ENCODE measurements around the gene ACADL.
"Not testable (repeated sequence)": the region's sequence is repeated elsewhere in the genome, so short reads cannot be mapped to it uniquely, and the experiment has no call there.

DNA sequence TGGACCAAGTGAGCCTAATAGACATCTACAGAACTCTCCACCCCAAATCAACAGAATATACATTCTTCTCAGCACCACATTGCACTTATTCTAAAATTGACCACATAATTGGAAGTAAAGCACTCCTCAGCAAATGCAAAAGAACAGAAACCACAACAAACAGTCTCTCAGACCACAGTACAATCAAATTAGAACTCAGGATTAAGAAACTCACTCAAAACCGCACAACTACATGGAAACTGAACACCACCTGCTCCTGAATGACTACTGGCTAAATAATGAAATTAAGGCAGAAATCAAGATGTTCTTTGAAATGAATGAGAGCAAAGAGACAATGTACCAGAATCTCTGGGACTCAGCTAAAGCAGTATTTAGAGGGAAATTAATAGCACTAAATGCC, 41.3 kb downstream of the ACADL start:
- TF ChIP-seq, protein P1, sequence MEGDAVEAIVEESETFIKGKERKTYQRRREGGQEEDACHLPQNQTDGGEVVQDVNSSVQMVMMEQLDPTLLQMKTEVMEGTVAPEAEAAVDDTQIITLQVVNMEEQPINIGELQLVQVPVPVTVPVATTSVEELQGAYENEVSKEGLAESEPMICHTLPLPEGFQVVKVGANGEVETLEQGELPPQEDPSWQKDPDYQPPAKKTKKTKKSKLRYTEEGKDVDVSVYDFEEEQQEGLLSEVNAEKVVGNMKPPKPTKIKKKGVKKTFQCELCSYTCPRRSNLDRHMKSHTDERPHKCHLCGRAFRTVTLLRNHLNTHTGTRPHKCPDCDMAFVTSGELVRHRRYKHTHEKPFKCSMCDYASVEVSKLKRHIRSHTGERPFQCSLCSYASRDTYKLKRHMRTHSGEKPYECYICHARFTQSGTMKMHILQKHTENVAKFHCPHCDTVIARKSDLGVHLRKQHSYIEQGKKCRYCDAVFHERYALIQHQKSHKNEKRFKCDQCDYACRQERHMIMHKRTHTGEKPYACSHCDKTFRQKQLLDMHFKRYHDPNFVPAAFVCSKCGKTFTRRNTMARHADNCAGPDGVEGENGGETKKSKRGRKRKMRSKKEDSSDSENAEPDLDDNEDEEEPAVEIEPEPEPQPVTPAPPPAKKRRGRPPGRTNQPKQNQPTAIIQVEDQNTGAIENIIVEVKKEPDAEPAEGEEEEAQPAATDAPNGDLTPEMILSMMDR (conservative IDR thresholded peaks at IDR 0.05), result not testable (repeated sequence)
- TF ChIP-seq EZH2 (IDR thresholded peaks at IDR 0.05; ENCODE audit: low read depth), result not testable (repeated sequence)

Measured in PC-9 (cell line).